ENCODE data around the gene ATAT1.
A peak's percentile ranks its signal among the peaks of the same experiment; 100 is the strongest.

Gene ATAT1

GRCh38 chr6:30599625-30600324 lies 26.9 kb upstream of the ATAT1 start:
- Histone ChIP-seq H3K9me3 (no peaks in the 10 kb centered on the region), H3K4me1 (peaks cover 63% of the 10 kb centered on the region), H3K36me3 (peaks cover 90% of the 10 kb centered on the region), H4K20me1 (peaks cover 40% of the 10 kb centered on the region), H3K27me3 (no peaks in the 10 kb centered on the region), H3K4me2 (peak overlapping the region; percentile 93; the same call in 1 of the 2 replicates), H3K4me3 (no peak overlapping the region), H3K27ac (peak overlapping the region; percentile 76), H3K9ac (no peak overlapping the region; the same call in 1 of the 2 replicates)
- TF ChIP-seq Cebpa-rat (IDR thresholded peaks at IDR 0.05): no peak

GRCh38 chr6:30600451-30600961 lies 26.2 kb upstream of the ATAT1 start:
- peak overlapping the region; percentile 66 for H3K9ac ChIP-seq
- H4K20me1 ChIP-seq: peaks cover 40% of the 10 kb centered on the region
- H3K4me3 ChIP-seq: no peak overlapping the region
- H3K4me1 ChIP-seq: peaks cover 70% of the 10 kb centered on the region
- peak overlapping the region; percentile 76 for H3K27ac ChIP-seq
- H3K4me2 ChIP-seq: peak overlapping the region; percentile 93
- no peaks in the 10 kb centered on the region for H3K9me3 ChIP-seq
- H3K27me3 ChIP-seq: no peaks in the 10 kb centered on the region
- no peak for TF ChIP-seq Cebpa-rat (IDR thresholded peaks at IDR 0.05)
- peaks cover 90% of the 10 kb centered on the region for H3K36me3 ChIP-seq

GRCh38 chr6:30601436-30601814 lies 25.2 kb upstream of the ATAT1 start:
- peak overlapping the region; percentile 76 for H3K27ac ChIP-seq

GRCh38 chr6:30601815-30602641 lies 24.6 kb upstream of the ATAT1 start:
- Histone ChIP-seq H3K4me2 (peak overlapping the region; percentile 93), H3K4me1 (peaks cover 86% of the 10 kb centered on the region), H4K20me1 (peaks cover 52% of the 10 kb centered on the region), H3K9ac (peak overlapping the region; percentile 66; the same call in 1 of the 2 replicates), H3K4me3 (peak overlapping the region; percentile 47), H3K27me3 (no peaks in the 10 kb centered on the region), H3K36me3 (peaks cover 92% of the 10 kb centered on the region), H3K9me3 (no peaks in the 10 kb centered on the region), H3K27ac (peak overlapping the region; percentile 76)
- no peak for TF ChIP-seq Cebpa-rat (IDR thresholded peaks at IDR 0.05)

More at GRCh38 chr6:30601436-30601814, 25.2 kb upstream of the ATAT1 start:
- H3K9me3 ChIP-seq: no peaks in the 10 kb centered on the region
- H4K20me1 ChIP-seq: peaks cover 49% of the 10 kb centered on the region
- H3K4me1 ChIP-seq: peaks cover 80% of the 10 kb centered on the region
- TF ChIP-seq Cebpa-rat (IDR thresholded peaks at IDR 0.05): no peak
- H3K36me3 ChIP-seq: peaks cover 96% of the 10 kb centered on the region
- H3K9ac ChIP-seq: peak overlapping the region; percentile 66
- no peaks in the 10 kb centered on the region for H3K27me3 ChIP-seq
- peak overlapping the region; percentile 47; the same call in 1 of the 2 replicates for H3K4me3 ChIP-seq
- H3K4me2 ChIP-seq: peak overlapping the region; percentile 93

- H3K4me1 ChIP-seq: peaks cover 96% of the 10 kb centered on the region
- peaks cover 94% of the 10 kb centered on the region for H3K36me3 ChIP-seq
Observed at GRCh38 chr6:30603961-30604360, 22.7 kb upstream of the ATAT1 start.

GRCh38 chr6:30610065-30610464 lies 16.6 kb upstream of the ATAT1 start:
- Histone ChIP-seq H3K9ac (no peak overlapping the region), H3K4me2 (peak overlapping the region; percentile 94; the same call in 1 of the 2 replicates), H4K20me1 (peaks cover 84% of the 10 kb centered on the region), H3K4me1 (peaks cover 96% of the 10 kb centered on the region), H3K27me3 (no peaks in the 10 kb centered on the region), H3K9me3 (no peaks in the 10 kb centered on the region), H3K4me3 (no peak overlapping the region), H3K36me3 (peaks cover 75% of the 10 kb centered on the region), H3K27ac (no peak overlapping the region)
- TF ChIP-seq Cebpa-rat (IDR thresholded peaks at IDR 0.05): no peak

More at GRCh38 chr6:30603961-30604360, 22.7 kb upstream of the ATAT1 start:
- Histone ChIP-seq H3K9me3 (no peaks in the 10 kb centered on the region), H3K27me3 (no peaks in the 10 kb centered on the region), H3K4me2 (peak overlapping the region; percentile 93), H3K9ac (peak overlapping the region; percentile 57), H3K27ac (peak overlapping the region; percentile 76), H3K4me3 (peak overlapping the region; percentile 47), H4K20me1 (peaks cover 69% of the 10 kb centered on the region)
- TF ChIP-seq Cebpa-rat (IDR thresholded peaks at IDR 0.05): no peak

GRCh38 chr6:30611150-30611855 lies 15.4 kb upstream of the ATAT1 start:
- peaks cover 68% of the 10 kb centered on the region for H3K36me3 ChIP-seq
- peak overlapping the region; percentile 23; the same call in 1 of the 2 replicates for H3K27ac ChIP-seq
- H3K4me2 ChIP-seq: peak overlapping the region; percentile 94; the same call in 1 of the 2 replicates
- H3K9ac ChIP-seq: no peak overlapping the region
- H3K27me3 ChIP-seq: no peaks in the 10 kb centered on the region
- H3K4me1 ChIP-seq: peaks cover 83% of the 10 kb centered on the region
- H4K20me1 ChIP-seq: peaks cover 71% of the 10 kb centered on the region
- H3K9me3 ChIP-seq: no peaks in the 10 kb centered on the region
- H3K4me3 ChIP-seq: no peak overlapping the region
- TF ChIP-seq Cebpa-rat (IDR thresholded peaks at IDR 0.05): no peak

- Histone ChIP-seq H3K4me1 (peaks cover 78% of the 10 kb centered on the region), H3K4me2 (peak overlapping the region; percentile 94), H3K9me3 (no peaks in the 10 kb centered on the region), H3K36me3 (peaks cover 69% of the 10 kb centered on the region), H3K27me3 (no peaks in the 10 kb centered on the region), H3K9ac (no peak overlapping the region), H3K4me3 (no peak overlapping the region), H3K27ac (no peak overlapping the region), H4K20me1 (peaks cover 66% of the 10 kb centered on the region)
- TF ChIP-seq Cebpa-rat (IDR thresholded peaks at IDR 0.05): no peak
Observed at GRCh38 chr6:30611856-30612194, 14.8 kb upstream of the ATAT1 start.

- Histone ChIP-seq H3K36me3 (peaks cover 70% of the 10 kb centered on the region), H3K9me3 (no peaks in the 10 kb centered on the region), H3K4me2 (peak overlapping the region; percentile 94), H3K9ac (no peak overlapping the region), H3K27me3 (no peaks in the 10 kb centered on the region), H4K20me1 (peaks cover 66% of the 10 kb centered on the region), H3K4me3 (no peak overlapping the region), H3K4me1 (peaks cover 74% of the 10 kb centered on the region), H3K27ac (peak overlapping the region; percentile 98; the same call in 1 of the 2 replicates)
- no peak for TF ChIP-seq Cebpa-rat (IDR thresholded peaks at IDR 0.05)
Observed at GRCh38 chr6:30612213-30612612, 14.5 kb upstream of the ATAT1 start.
